Lung (tissue), 12 donors: ENCODE results near the gene TPTE. TPM values are rescaled to one million over a fixed set of nuclear protein-coding genes. Genes with fewer than 3 reads are reported as not detected.
"Not testable (repeated sequence)": the region's sequence is repeated elsewhere in the genome, so short reads cannot be mapped to it uniquely, and the experiment has no call there.

Source experiments
- ATAC-seq: fragments of 200-7000 bp; cut with Tn5 transposase; one replicate; pipeline ENCODE4 v1.9.1; 2020; ENCODE audit warnings: moderate number of reproducible peaks; ENCODE audit not compliant: insufficient read depth, low FRiP score
- DNase-seq, 3 donors: peaks; one replicate each; pipeline ENCODE4 v3.0.0-alpha.2; 2013 to 2017
- H3K27ac ChIP-seq, 2 donors: one replicate each; pipeline ENCODE4 v1.5.1; 2013; ENCODE audit warnings: mild to moderate bottlenecking in 2 of 2, moderate library complexity in 2 of 2, control low read depth in 1 of 2, inconsistent platforms in 1 of 2, low read depth in 1 of 2, low read length in 1 of 2
- H3K27me3 ChIP-seq, 3 donors: one replicate each; pipeline ENCODE4 v1.5.1; 2013; ENCODE audit warnings: low read length in 2 of 3; ENCODE audit not compliant: control insufficient read depth in 3 of 3, insufficient read depth in 3 of 3
- H3K36me3 ChIP-seq, 4 donors: one replicate each; pipeline ENCODE4 v1.5.1; 2013; ENCODE audit warnings: low read length in 4 of 4, mild to moderate bottlenecking in 1 of 4, moderate library complexity in 1 of 4; ENCODE audit not compliant: control insufficient read depth in 4 of 4, insufficient read depth in 4 of 4
- H3K4me1 ChIP-seq, 5 donors: one replicate each; pipeline ENCODE4 v1.5.1; 2013; ENCODE audit warnings: low read length in 5 of 5, mild to moderate bottlenecking in 2 of 5, moderate library complexity in 1 of 5; ENCODE audit not compliant: control insufficient read depth in 5 of 5, insufficient read depth in 5 of 5
- H3K4me3 ChIP-seq: one replicate; pipeline ENCODE4 v1.5.1; 2013; ENCODE audit warnings: mild to moderate bottlenecking, control low read depth, moderate library complexity
- H3K9ac ChIP-seq, 2 donors: one replicate each; pipeline ENCODE4 v1.5.1; 2013; ENCODE audit warnings: low read length in 2 of 2, control low read depth in 1 of 2; ENCODE audit not compliant: insufficient read depth in 1 of 2
- H3K9me3 ChIP-seq, 4 donors: one replicate each; pipeline ENCODE4 v1.5.1; 2013; ENCODE audit warnings: low read length in 3 of 4, mild to moderate bottlenecking in 1 of 4, moderate library complexity in 1 of 4; ENCODE audit not compliant: control insufficient read depth in 4 of 4, insufficient read depth in 3 of 4
- CTCF ChIP-seq: IDR thresholded peaks from 2 replicates; pipeline ENCODE4 v1.5.1; 2012; ENCODE audit warnings: mild to moderate bottlenecking; ENCODE audit errors: control extremely low read depth, extremely low read depth
- WGBS, 2 donors: extraction: QIAGEN DNeasy Blood & Tissue Kit; methylation state at CpG; one replicate each; pipeline ENCODE4 v1.1.7; 2013; 5-methylcytosine and 5-hydroxymethylcytosine counted together
- polyA plus RNA-seq, 2 donors: library from polyadenylated mRNA; stranded (reverse); fragments of 200-250 nt; gene quantifications; one replicate each; pipeline ENCODE4 v1.2.1, GENCODE V29; 2013
- total RNA-seq, 2 donors: library from RNA; depleted of rRNA in 1 of 2; stranded (reverse); fragments of >200 nt in 1 of 2; gene quantifications; one replicate each; pipeline ENCODE4 v1.2.1, GENCODE V29; 2014 to 2021
- donor health status: control.
- donor health status: control.
- donor health status: Bipolar disorder and iron deficiency.
- donor health status: healthy.
- donor health status: DM: yes; HTN: yes; CAD: no.

TPTE gene
- total and polyA plus RNA-seq, 4 donors, result not detected

- not testable (repeated sequence) for H3K36me3 ChIP-seq, H3K27ac ChIP-seq, DNase-seq, H3K4me3 ChIP-seq, H3K9ac ChIP-seq, H3K4me1 ChIP-seq, ATAC-seq, H3K27me3 ChIP-seq
- H3K9me3 ChIP-seq, result peaks cover under 1 to 19% (median 4%) of the 10 kb centered on the region in 4 donors
- WGBS, 2 donors, result 73% methylated on average over 6 of the region's 6 CpGs
Observed at GRCh38 chr21:10614285-10614684, 92.9 kb downstream of the TPTE start.

- 63 to 74% methylated on average over 3 of the region's 3 CpGs for WGBS, 2 donors
- not testable (repeated sequence) for H3K36me3 ChIP-seq, H3K9ac ChIP-seq, DNase-seq, H3K27ac ChIP-seq, H3K4me1 ChIP-seq, H3K27me3 ChIP-seq, ATAC-seq, H3K4me3 ChIP-seq
- H3K9me3 ChIP-seq, result peaks cover 0 to 19% (median 4%) of the 10 kb centered on the region in 4 donors
Observed at GRCh38 chr21:10616061-10616460, 94.7 kb downstream of the TPTE start.

GRCh38 chr21:10616535-10616934, 95.2 kb downstream of the TPTE start:
- no peaks in the 10 kb centered on the region for H3K36me3 ChIP-seq
- no peak for ATAC-seq

GRCh38 chr21:10617133-10617752, 95.9 kb downstream of the TPTE start:
- WGBS, 2 donors, result 60 to 69% methylated on average over 3 of the region's 3 CpGs

More at GRCh38 chr21:10616535-10616934, 95.2 kb downstream of the TPTE start:
- Histone ChIP-seq H3K27ac (no peak overlapping the region), H3K4me3 (no peak overlapping the region), H3K27me3 (no peaks in the 10 kb centered on the region), H3K9me3 (peaks cover 0 to 20% (median 4%) of the 10 kb centered on the region in 4 donors), H3K4me1 (no peaks in the 10 kb centered on the region), H3K9ac (no peak overlapping the region)
- WGBS, 2 donors, result 60 to 70% methylated on average over 26 to 30 of the region's 30 CpGs
- no peak for DNase-seq
- no peak for TF ChIP-seq CTCF

GRCh38 chr21:10627316-10627863, 106.0 kb downstream of the TPTE start:
- Histone ChIP-seq H3K9me3 (peaks cover 0 to 11% (median 7%) of the 10 kb centered on the region in 4 donors), H3K27ac (no peak overlapping the region), H3K4me3 (no peak overlapping the region), H3K36me3 (no peaks in the 10 kb centered on the region), H3K9ac (no peak overlapping the region), H3K27me3 (no peaks in the 10 kb centered on the region), H3K4me1 (no peaks in the 10 kb centered on the region)
- no peak for TF ChIP-seq CTCF
- WGBS, 2 donors, result 59 to 62% methylated on average over 47 of the region's 47 CpGs
- DNase-seq (no peak), ATAC-seq (no peak)

More at GRCh38 chr21:10617133-10617752, 95.9 kb downstream of the TPTE start:
- not testable (repeated sequence) for H3K27ac ChIP-seq, H3K27me3 ChIP-seq, ATAC-seq, H3K4me3 ChIP-seq, H3K9ac ChIP-seq, H3K4me1 ChIP-seq, H3K36me3 ChIP-seq, DNase-seq
- H3K9me3 ChIP-seq, result peaks cover 0 to 21% (median 4%) of the 10 kb centered on the region in 4 donors

- not testable (repeated sequence) for DNase-seq, H3K27ac ChIP-seq, H3K4me3 ChIP-seq, H3K27me3 ChIP-seq, H3K9me3 ChIP-seq, H3K36me3 ChIP-seq, H3K4me1 ChIP-seq, H3K9ac ChIP-seq, ATAC-seq
- WGBS, 2 donors, result 65 to 73% methylated on average over 3 of the region's 3 CpGs
Observed at GRCh38 chr21:10629239-10629638, 107.9 kb downstream of the TPTE start.

- 64 to 65% methylated on average over 6 of the region's 6 CpGs for WGBS, 2 donors
- H3K36me3 ChIP-seq, H3K4me1 ChIP-seq, H3K9ac ChIP-seq, ATAC-seq, H3K27me3 ChIP-seq, H3K9me3 ChIP-seq, H3K27ac ChIP-seq, H3K4me3 ChIP-seq, DNase-seq: not testable (repeated sequence)
Observed at GRCh38 chr21:10630829-10631228, 109.4 kb downstream of the TPTE start.
